Breast epithelium (tissue), 4 donors: Measurements from ENCODE around the gene MZF1. TPM values are rescaled to one million over a fixed set of nuclear protein-coding genes. Genes with fewer than 3 reads are reported as not detected.
A peak's percentile ranks its signal among the peaks of the same experiment; 100 is the strongest.

Source experiments
- DNase-seq, 2 donors: peaks; one replicate each; pipeline ENCODE4 v3.0.0-alpha.2; 2019; ENCODE audit warnings: low spot score in 2 of 2
- H3K27ac ChIP-seq, 2 donors: fragments of 200-600 bp; sonication (generic) in 1 of 2; one replicate each; pipeline ENCODE4 v1.5.1; 2016 to 2019; ENCODE audit warnings: mild to moderate bottlenecking in 1 of 2
- H3K27me3 ChIP-seq, 2 donors: fragments of 200-600 bp; sonication (generic) in 1 of 2; one replicate each; pipeline versions ENCODE4 v1.5.1 to v1.6.0; 2017 to 2019; ENCODE audit warnings: control low read depth in 1 of 2, mild to moderate bottlenecking in 1 of 2
- H3K36me3 ChIP-seq: fragments of 200-600 bp; one replicate; pipeline ENCODE4 v1.5.1; 2019
- H3K4me1 ChIP-seq, 2 donors: fragments of 200-600 bp; sonication (generic); one replicate each; pipeline ENCODE4 v1.5.1; 2016 to 2019; ENCODE audit warnings: control low read depth in 1 of 2
- H3K4me3 ChIP-seq, 3 donors: fragments of 200-600 bp; sonication (generic); 1 replicate in 2 of 3; 2 replicates in 1 of 3; pipeline ENCODE4 v1.5.1; 2016 to 2019; ENCODE audit warnings: mild to moderate bottlenecking in 3 of 3, moderate library complexity in 2 of 3
- H3K9me3 ChIP-seq, 2 donors: fragments of 200-600 bp; sonication (generic) in 1 of 2; one replicate each; pipeline ENCODE4 v1.5.1; 2016 to 2019; ENCODE audit warnings: control low read depth in 1 of 2
- CTCF ChIP-seq, 3 donors: fragments of 450-650 bp; IDR thresholded peaks; one replicate each; pipeline ENCODE4 v1.5.1; 2016 to 2017; ENCODE audit warnings: antibody characterized with exemption in 3 of 3, mild to moderate bottlenecking in 3 of 3, moderate library complexity in 3 of 3
- POLR2A ChIP-seq: fragments of 450-650 bp; IDR thresholded peaks from one replicate; pipeline ENCODE4 v1.6.1; 2016; ENCODE audit warnings: antibody characterized with exemption, mild to moderate bottlenecking, moderate library complexity
- POLR2AphosphoS5 ChIP-seq, 3 donors: sonication (generic); formaldehyde crosslinking; IDR thresholded peaks; one replicate each; pipeline ENCODE4 v1.6.1; 2017; ENCODE audit warnings: antibody characterized with exemption in 3 of 3
- intact Hi-C: fragments of 100-400 bp; cut with DNase I; formaldehyde crosslinking; loops from one replicate; pipeline ENCODE4 v1.15.1; 2023; ENCODE audit warnings: low total_unique reads
- total RNA-seq, 3 donors: library from RNA; depleted of rRNA; stranded (reverse); fragments of >200 nt; gene quantifications; one replicate each; pipeline ENCODE4 v1.1.0, GENCODE V29; 2016

MZF1 gene
- total RNA-seq, 3 donors from 2014 or later, result 18.7 to 43.0 (median 30.2) TPM

GRCh38 chr19:58562122-58563033, 10.8 kb downstream of the MZF1 start:
- TF ChIP-seq CTCF (IDR thresholded peaks at IDR 0.05) (no peak), POLR2A (no peak), POLR2AphosphoS5 (IDR thresholded peaks at IDR 0.05) (peak; percentile 8 to 36 (median 11))
- H3K27ac ChIP-seq, result peak overlapping the region; percentile 68 to 86
- H3K9me3 ChIP-seq, result no peaks in the 10 kb centered on the region
- H3K27me3 ChIP-seq, result no peaks in the 10 kb centered on the region
- peaks cover 18 to 20% of the 10 kb centered on the region in 2 donors for H3K4me1 ChIP-seq
- intact Hi-C loops, result no loop called here
- H3K36me3 ChIP-seq, result no peaks in the 10 kb centered on the region
- DNase-seq, result no peak
- H3K4me3 ChIP-seq, result peak overlapping the region; percentile 32 to 80 (median 57)

- intact Hi-C loops, result no loop called here
- peaks cover 20 to 27% of the 10 kb centered on the region in 2 donors for H3K4me1 ChIP-seq
- no peaks in the 10 kb centered on the region for H3K9me3 ChIP-seq
- H3K27ac ChIP-seq, result peak overlapping the region; percentile 68 to 86
- no peaks in the 10 kb centered on the region for H3K36me3 ChIP-seq
- no peak for DNase-seq
- peak overlapping the region; percentile 32 to 80 (median 57) for H3K4me3 ChIP-seq
- TF ChIP-seq POLR2A (no peak), CTCF (IDR thresholded peaks at IDR 0.05) (no peak), POLR2AphosphoS5 (IDR thresholded peaks at IDR 0.05) (no peak)
- H3K27me3 ChIP-seq, result no peaks in the 10 kb centered on the region
Observed at GRCh38 chr19:58561373-58562121, 11.6 kb downstream of the MZF1 start.

GRCh38 chr19:58560921-58561320, 12.2 kb downstream of the MZF1 start:
- TF ChIP-seq POLR2A (no peak), CTCF (IDR thresholded peaks at IDR 0.05) (no peak), POLR2AphosphoS5 (IDR thresholded peaks at IDR 0.05) (no peak)
- no peaks in the 10 kb centered on the region for H3K36me3 ChIP-seq
- H3K27me3 ChIP-seq, result no peaks in the 10 kb centered on the region
- peaks cover 20 to 29% of the 10 kb centered on the region in 2 donors for H3K4me1 ChIP-seq
- no peaks in the 10 kb centered on the region for H3K9me3 ChIP-seq
- H3K27ac ChIP-seq, result no peak overlapping the region
- intact Hi-C loops, result no loop called here
- DNase-seq, result no peak
- no peak overlapping the region for H3K4me3 ChIP-seq

- H3K4me1 ChIP-seq, result peaks cover 20 to 29% of the 10 kb centered on the region in 2 donors
- no peaks in the 10 kb centered on the region for H3K9me3 ChIP-seq
- H3K27me3 ChIP-seq, result no peaks in the 10 kb centered on the region
- intact Hi-C loops, result no loop called here
- H3K36me3 ChIP-seq, result no peaks in the 10 kb centered on the region
- TF ChIP-seq POLR2AphosphoS5 (IDR thresholded peaks at IDR 0.05), result no peak
- no peak for TF ChIP-seq CTCF (IDR thresholded peaks at IDR 0.05)
- TF ChIP-seq POLR2A, result no peak
- no peak for DNase-seq
- H3K4me3 ChIP-seq, result peak overlapping the region in 2 of 3 donors; percentile 88 to 90
- H3K27ac ChIP-seq, result peak overlapping the region; percentile 99 to 100
Observed at GRCh38 chr19:58560007-58560887, 12.9 kb downstream of the MZF1 start.
